HFFc6 (cell line): ENCODE results near the gene DENND1A. TPM values are rescaled to one million over a fixed set of nuclear protein-coding genes. Genes with fewer than 3 reads are reported as not detected.
"Not testable (repeated sequence)": the region's sequence is repeated elsewhere in the genome, so short reads cannot be mapped to it uniquely, and the experiment has no call there.

Source experiments
- DNase-seq: peaks from one replicate; pipeline ENCODE4 v3.0.0-alpha.2; 2018
- H3K27ac Mint-ChIP-seq: 2 replicates; pipeline ENCODE4 v1.8.0; 2020; ENCODE audit warnings: mild to moderate bottlenecking, mixed read lengths
- H3K27me3 Mint-ChIP-seq: 2 replicates; pipeline ENCODE4 v1.8.0; 2021; ENCODE audit warnings: mild to moderate bottlenecking, moderate library complexity, mixed read lengths; ENCODE audit not compliant: insufficient read depth
- H3K36me3 Mint-ChIP-seq: 2 replicates; pipeline ENCODE4 v1.8.0; 2021; ENCODE audit warnings: low read depth, mixed read lengths
- H3K4me1 Mint-ChIP-seq: 2 replicates; pipeline ENCODE4 v1.8.0; 2020; ENCODE audit warnings: low read depth, mixed read lengths
- H3K4me3 Mint-ChIP-seq: 2 replicates; pipeline ENCODE4 v1.8.0; 2020; ENCODE audit warnings: mild to moderate bottlenecking, moderate library complexity, mixed read lengths
- H3K9me3 Mint-ChIP-seq: 2 replicates; pipeline ENCODE4 v1.8.0; 2020; ENCODE audit warnings: mild to moderate bottlenecking, mixed read lengths
- CTCF ChIP-seq: fragments of 200-600 bp; sonication (generic); IDR thresholded peaks from 2 replicates; pipeline ENCODE4 v1.5.0; 2021; ENCODE audit warnings: antibody characterized with exemption, mild to moderate bottlenecking
- microRNA-seq: library from miRNA; unstranded; fragments of <30 nt; microRNA quantifications from one replicate; pipeline ENCODE4, GENCODE V29; 2019
- total RNA-seq, 6 experiments: library from RNA; stranded (reverse); fragmentation: NEBNext Ultra II Directional; extraction: Animal tissue kit (Norgen Biotek cat#: 25700); gene quantifications; 2 replicates in 1 of 6; 3 replicates in 5 of 6; pipeline ENCODE4 v1.2.3, GENCODE V29; 2021

Gene DENND1A
- total RNA-seq, 6 experiments from 2014 or later = 25.4 to 38.3 (median 30.3) TPM

GRCh38 chr9:123335193-123335985, 594.5 kb downstream of the DENND1A start:
- no peaks in the 10 kb centered on the region for H3K9me3 Mint-ChIP-seq
- peaks cover 27% of the 10 kb centered on the region for H3K4me1 Mint-ChIP-seq
- peak; percentile 79 for DNase-seq
- TF ChIP-seq CTCF = no peak
- no peaks in the 10 kb centered on the region for H3K36me3 Mint-ChIP-seq
- H3K27ac Mint-ChIP-seq = peak overlapping the region; percentile 57
- H3K27me3 Mint-ChIP-seq = peaks cover 17% of the 10 kb centered on the region
- H3K4me3 Mint-ChIP-seq = peak overlapping the region; percentile 43

GRCh38 chr9:123334639-123335038, 595.3 kb downstream of the DENND1A start:
- no peaks in the 10 kb centered on the region for H3K36me3 Mint-ChIP-seq

GRCh38 chr9:123333058-123333669, 596.8 kb downstream of the DENND1A start:
- peak overlapping the region; percentile 26 for H3K27ac Mint-ChIP-seq
- H3K9me3 Mint-ChIP-seq, H3K36me3 Mint-ChIP-seq, H3K4me3 Mint-ChIP-seq: not testable (repeated sequence)
- peaks cover 20% of the 10 kb centered on the region for H3K27me3 Mint-ChIP-seq
- peaks cover 32% of the 10 kb centered on the region for H3K4me1 Mint-ChIP-seq
- peak; percentile 73 for DNase-seq

More at GRCh38 chr9:123334639-123335038, 595.3 kb downstream of the DENND1A start:
- Mint-ChIP-seq H3K4me1 (peaks cover 27% of the 10 kb centered on the region), H3K27me3 (peaks cover 15% of the 10 kb centered on the region), H3K9me3 (no peaks in the 10 kb centered on the region), H3K27ac (no peak overlapping the region), H3K4me3 (no peak overlapping the region)
- DNase-seq = no peak
- no peak for TF ChIP-seq CTCF

- no peaks in the 10 kb centered on the region for H3K36me3 Mint-ChIP-seq
- DNase-seq = no peak
- H3K27me3 Mint-ChIP-seq = peaks cover 23% of the 10 kb centered on the region
- H3K4me1 Mint-ChIP-seq = peaks cover 32% of the 10 kb centered on the region
- no peak for TF ChIP-seq CTCF
- H3K9me3 Mint-ChIP-seq = no peaks in the 10 kb centered on the region
- no peak overlapping the region for H3K4me3 Mint-ChIP-seq
- H3K27ac Mint-ChIP-seq = no peak overlapping the region
Observed at GRCh38 chr9:123331346-123332060, 598.4 kb downstream of the DENND1A start.

Small RNA genes lying within 50 kb of the gene (microRNA-seq; reads per million reads assigned to microRNA genes)
- gene MIR601 (not detected), gene MIR7150 (not detected)

Other genes starting within 250 kb of the DENND1A start
- not detected for gene LHX2, start 81.6 kb upstream of the DENND1A start, total RNA-seq